Coronary artery (tissue), 2 donors: Measurements from ENCODE around the gene XYLB.
"Not testable (repeated sequence)": the region's sequence is repeated elsewhere in the genome, so short reads cannot be mapped to it uniquely, and the experiment has no call there.

Experiments used
- DNase-seq: peaks from one replicate; pipeline ENCODE4 v3.0.0-alpha.2; 2017; ENCODE audit warnings: low spot score
- H3K27ac ChIP-seq, 2 donors: fragments of 200-600 bp; sonication (generic); one replicate each; pipeline ENCODE4 v1.5.1; 2016 to 2019
- H3K4me3 ChIP-seq: fragments of 200-600 bp; sonication (generic); 2 replicates; pipeline ENCODE4 v1.5.1; 2016; ENCODE audit warnings: mild to moderate bottlenecking, moderate library complexity
- TF ChIP-seq, protein P1 (sequence below): fragments of 200-600 bp; sonication (generic); IDR thresholded peaks from one replicate; pipeline ENCODE4 v1.5.1; 2019; ENCODE audit warnings: antibody characterized with exemption

The XYLB gene

DNA sequence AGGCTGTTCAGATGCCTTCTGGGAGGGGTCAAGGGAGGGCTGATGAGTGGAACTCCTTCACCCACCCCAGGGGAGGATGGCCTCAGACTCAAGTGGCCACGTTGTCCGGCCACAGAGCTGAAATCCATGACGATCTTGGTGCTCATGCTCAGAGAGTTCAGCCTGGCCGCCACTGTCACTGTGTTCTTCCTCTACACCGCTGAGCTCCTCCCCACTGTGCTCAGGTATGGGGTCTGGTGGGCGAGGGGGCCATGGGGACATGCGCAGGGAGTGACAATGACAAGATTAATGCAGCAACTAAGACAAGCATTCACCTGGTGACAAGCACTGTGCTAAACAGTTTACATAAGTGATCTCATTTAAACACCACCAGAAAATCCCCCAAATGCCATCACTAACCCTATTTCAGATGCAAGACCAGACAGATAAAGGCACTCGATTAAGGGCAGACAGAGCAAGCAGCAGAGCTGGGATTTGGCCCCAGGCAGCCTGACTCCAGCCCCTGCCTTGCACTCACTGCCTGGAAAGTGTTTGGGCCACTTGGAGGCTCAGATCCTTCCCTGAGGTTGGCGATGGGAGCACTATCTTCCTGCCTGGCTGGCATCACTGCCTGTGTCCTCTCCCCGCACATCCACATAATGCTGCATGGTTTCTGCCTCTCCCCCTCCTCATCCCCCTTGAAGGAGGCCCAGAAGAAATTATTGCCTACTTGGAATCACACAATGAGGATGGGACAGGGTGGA is 30.9 kb upstream of the XYLB start:
- no peak overlapping the region for H3K27ac ChIP-seq
- no peak overlapping the region for H3K4me3 ChIP-seq
- TF ChIP-seq, protein P1, sequence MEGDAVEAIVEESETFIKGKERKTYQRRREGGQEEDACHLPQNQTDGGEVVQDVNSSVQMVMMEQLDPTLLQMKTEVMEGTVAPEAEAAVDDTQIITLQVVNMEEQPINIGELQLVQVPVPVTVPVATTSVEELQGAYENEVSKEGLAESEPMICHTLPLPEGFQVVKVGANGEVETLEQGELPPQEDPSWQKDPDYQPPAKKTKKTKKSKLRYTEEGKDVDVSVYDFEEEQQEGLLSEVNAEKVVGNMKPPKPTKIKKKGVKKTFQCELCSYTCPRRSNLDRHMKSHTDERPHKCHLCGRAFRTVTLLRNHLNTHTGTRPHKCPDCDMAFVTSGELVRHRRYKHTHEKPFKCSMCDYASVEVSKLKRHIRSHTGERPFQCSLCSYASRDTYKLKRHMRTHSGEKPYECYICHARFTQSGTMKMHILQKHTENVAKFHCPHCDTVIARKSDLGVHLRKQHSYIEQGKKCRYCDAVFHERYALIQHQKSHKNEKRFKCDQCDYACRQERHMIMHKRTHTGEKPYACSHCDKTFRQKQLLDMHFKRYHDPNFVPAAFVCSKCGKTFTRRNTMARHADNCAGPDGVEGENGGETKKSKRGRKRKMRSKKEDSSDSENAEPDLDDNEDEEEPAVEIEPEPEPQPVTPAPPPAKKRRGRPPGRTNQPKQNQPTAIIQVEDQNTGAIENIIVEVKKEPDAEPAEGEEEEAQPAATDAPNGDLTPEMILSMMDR: no peak
- no peak for DNase-seq

DNA sequence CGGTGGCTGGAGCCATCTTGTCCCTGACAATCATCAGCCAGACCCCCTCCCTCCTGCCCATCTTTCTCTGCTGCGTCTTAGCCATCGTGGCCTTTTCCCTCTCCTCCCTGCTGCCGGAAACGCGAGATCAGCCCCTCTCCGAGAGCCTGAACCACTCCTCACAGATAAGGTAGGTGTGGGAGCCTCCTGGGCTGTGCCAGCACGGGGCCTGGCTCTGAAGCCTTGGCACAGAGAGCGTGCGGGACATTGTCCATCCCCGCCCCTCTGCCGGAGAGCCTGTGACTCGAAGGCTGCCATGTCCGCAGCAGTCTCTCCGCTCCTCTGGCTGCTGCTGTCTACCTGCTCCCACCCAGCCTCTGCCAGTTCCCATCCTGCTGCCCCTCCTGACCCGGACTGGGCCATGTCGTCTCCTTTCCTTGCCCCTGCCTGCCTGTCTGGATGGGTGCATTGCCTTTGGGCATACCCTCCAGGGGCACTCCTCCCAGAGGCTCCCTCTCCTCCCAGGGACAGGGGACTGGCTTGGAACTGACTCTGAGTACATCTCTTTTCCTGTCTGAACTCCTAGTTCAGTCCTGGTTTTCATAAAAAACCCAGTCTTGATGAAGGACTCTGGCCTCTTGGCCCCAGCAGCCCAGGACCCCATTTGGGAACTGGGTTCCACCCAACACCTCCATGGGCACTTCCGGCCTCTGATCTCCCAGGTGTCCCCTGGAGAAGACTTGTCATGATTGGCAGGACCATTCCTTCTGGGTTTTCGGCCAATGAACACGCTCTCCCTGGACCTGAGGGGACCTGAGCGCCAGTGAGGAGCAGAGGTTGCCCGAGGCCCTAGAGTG is 30.0 kb upstream of the XYLB start:
- Histone ChIP-seq H3K27ac (no peak overlapping the region), H3K4me3 (no peak overlapping the region)
- TF ChIP-seq, protein P1: no peak
- DNase-seq: no peak

DNA sequence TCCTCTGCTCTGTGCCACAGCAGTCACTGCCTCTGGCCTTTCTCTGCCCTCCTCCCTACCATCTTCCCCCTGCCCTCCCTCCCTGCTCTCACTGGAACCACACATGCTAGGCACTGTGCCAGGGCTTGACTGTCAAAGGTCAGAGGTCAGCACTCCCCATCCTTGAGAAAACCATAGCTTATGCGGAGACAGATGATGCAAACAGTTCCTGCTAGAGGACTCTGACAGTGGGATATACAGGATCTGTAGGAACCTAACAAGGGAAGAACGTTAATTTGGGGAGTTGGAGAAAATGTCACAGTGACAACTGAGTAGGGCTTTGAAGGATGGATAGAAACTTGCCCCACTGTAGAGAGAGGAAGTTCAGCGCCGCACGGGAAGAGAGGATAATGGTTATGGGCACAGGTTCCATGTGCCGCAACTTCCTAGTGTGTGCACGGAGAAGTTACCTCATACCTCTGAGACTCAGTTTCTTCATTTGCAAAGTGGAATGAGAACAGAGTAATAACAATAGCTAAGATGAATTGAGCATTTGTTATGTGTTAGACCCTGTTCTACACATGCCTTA is 29.3 kb upstream of the XYLB start:
- Histone ChIP-seq H3K4me3 (no peak overlapping the region), H3K27ac (no peak overlapping the region)
- no peak for DNase-seq
- TF ChIP-seq, protein P1: no peak

DNA sequence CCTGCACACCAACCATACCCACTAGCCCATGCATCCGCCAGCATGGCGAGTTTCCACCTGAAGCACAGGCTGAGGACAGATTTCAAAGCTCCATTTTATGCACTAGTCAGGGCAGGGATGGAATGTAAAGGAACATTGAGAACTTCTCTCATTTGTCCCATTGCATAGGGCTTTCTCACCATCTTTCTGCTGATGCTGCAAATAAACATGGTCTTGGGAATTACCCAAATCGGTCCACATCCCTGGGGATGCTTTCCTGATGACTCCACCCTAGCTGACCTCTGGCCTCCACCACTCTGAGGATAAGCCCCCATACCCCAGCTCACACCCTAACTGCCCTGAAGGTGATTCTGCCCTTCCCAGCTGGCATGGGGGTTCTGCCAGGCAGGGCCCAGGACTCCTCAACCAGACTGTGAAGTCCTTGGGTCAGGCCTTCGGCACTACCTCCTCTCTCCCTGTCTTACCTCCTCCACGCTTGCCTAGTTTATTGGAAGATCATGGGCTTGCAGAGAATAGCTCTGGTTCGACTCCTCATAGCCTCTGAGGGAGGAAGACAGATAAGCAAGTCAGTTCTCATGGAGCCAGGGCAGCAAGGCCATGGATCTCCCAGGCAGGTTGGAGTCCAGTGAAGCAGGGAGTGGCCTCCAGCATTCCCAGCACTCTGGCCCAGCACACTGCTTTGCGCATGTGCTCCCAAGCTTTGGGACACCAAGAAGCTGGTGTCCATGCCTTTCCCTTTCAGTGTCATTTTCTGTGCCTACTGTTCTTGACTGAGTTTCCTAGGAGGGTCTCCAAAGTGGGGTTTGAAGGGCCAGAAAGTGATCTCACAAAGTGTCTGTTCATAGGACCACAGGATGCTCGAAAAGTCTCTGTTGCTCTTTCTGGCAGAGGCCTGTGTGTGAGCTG is 27.6 kb upstream of the XYLB start:
- Histone ChIP-seq H3K4me3 (no peak overlapping the region), H3K27ac (no peak overlapping the region)
- TF ChIP-seq, protein P1: no peak
- no peak for DNase-seq

DNA sequence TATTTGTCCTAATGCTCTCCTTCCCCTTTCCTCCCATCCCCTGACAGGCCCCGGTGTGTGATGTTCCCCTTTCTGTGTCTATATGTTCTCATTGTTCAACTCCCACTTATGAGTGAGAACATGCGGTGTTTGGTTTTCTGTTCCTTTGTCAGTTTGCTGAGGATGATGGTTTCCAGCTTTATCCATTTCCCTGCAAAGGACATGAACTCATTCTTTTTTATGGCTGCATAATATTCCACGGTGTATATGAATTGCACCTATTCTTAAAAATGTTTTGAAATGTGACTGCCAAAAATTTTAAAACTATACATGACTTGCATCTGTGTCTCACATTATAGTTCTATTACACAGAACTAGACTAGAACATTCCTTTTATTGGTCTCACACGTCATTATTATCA is 25.9 kb upstream of the XYLB start:
- H3K4me3 ChIP-seq, H3K27ac ChIP-seq, DNase-seq: not testable (repeated sequence)

DNA sequence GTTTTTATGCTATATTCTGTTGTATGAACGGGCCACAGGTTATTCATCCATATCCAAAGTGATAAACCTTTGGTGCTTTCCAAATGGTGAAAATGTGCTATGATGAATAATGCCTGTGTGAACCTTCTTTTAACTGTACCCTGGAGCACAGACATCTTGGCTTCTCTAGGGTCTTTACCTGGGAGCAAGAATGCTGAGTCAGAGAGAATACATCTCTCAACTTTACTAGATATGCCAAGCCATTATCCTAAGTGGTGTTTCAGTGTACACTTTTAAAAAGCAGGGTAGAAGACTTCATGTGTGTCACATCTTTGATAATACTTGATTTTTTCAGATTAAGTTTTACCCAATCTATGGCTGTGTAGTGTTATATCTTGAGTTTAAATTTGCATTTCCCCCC is 23.5 kb upstream of the XYLB start:
- no peak for DNase-seq

More for the DNA sequence above, 23.5 kb upstream of the XYLB start:
- TF ChIP-seq, protein P1: no peak
- Histone ChIP-seq H3K27ac (no peak overlapping the region), H3K4me3 (no peak overlapping the region)
